Loucy (cell line): Measurements from ENCODE around the gene TECTA.

Experiments
- EZH2phosphoT487 ChIP-seq: fragments of 200-600 bp; IDR thresholded peaks from 2 replicates; pipeline ENCODE4 v1.6.1; 2018; ENCODE audit warnings: antibody characterized with exemption, mild to moderate bottlenecking, moderate library complexity, borderline replicate concordance
- TF ChIP-seq, protein P1 (sequence below): fragments of 200-600 bp; sonication (generic); conservative IDR thresholded peaks from 2 replicates; pipeline ENCODE4 v1.5.1; 2014; ENCODE audit warnings: mild to moderate bottlenecking, antibody characterized with exemption, low read length

DNA sequence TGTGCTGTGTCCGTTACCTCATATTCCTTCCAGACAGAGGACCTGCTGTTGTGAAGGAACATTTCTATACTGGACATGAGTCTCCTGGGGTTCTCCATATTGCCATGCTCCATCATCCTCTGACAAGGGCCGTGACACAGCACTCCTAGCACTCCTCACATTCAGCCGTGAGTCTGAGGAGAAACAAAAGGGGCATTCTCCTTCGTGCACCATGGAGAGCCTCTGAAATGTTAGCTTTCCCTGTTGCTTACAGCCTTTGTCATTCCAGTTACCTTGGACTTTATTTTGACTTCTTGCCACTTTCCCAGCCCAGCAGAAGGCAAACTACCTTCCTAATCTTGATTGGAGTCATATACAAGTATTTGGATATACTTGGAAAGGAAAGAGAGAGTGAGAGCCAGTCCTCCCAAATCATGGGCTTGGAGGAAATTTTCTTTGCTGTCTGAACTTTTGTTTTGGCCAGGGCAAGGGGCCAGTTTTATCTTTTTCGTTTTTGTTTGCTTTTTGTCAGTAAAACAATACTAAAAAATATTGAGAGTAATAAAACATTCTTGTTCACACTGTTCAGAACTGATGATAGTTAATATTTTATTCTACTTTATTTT lies 29.1 kb upstream of the TECTA start:
- TF ChIP-seq, protein P1, sequence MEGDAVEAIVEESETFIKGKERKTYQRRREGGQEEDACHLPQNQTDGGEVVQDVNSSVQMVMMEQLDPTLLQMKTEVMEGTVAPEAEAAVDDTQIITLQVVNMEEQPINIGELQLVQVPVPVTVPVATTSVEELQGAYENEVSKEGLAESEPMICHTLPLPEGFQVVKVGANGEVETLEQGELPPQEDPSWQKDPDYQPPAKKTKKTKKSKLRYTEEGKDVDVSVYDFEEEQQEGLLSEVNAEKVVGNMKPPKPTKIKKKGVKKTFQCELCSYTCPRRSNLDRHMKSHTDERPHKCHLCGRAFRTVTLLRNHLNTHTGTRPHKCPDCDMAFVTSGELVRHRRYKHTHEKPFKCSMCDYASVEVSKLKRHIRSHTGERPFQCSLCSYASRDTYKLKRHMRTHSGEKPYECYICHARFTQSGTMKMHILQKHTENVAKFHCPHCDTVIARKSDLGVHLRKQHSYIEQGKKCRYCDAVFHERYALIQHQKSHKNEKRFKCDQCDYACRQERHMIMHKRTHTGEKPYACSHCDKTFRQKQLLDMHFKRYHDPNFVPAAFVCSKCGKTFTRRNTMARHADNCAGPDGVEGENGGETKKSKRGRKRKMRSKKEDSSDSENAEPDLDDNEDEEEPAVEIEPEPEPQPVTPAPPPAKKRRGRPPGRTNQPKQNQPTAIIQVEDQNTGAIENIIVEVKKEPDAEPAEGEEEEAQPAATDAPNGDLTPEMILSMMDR: no peak
- no peak for TF ChIP-seq EZH2phosphoT487
